GM19238 (cell line): ENCODE results near the gene VEGFB.
"Not testable (repeated sequence)": the region's sequence is repeated elsewhere in the genome, so short reads cannot be mapped to it uniquely, and the experiment has no call there.

Experiments
- DNase-seq: peaks from one replicate; pipeline ENCODE4 v3.0.0; 2011; ENCODE audit warnings: low spot score; ENCODE audit not compliant: insufficient read length

Gene VEGFB

DNA sequence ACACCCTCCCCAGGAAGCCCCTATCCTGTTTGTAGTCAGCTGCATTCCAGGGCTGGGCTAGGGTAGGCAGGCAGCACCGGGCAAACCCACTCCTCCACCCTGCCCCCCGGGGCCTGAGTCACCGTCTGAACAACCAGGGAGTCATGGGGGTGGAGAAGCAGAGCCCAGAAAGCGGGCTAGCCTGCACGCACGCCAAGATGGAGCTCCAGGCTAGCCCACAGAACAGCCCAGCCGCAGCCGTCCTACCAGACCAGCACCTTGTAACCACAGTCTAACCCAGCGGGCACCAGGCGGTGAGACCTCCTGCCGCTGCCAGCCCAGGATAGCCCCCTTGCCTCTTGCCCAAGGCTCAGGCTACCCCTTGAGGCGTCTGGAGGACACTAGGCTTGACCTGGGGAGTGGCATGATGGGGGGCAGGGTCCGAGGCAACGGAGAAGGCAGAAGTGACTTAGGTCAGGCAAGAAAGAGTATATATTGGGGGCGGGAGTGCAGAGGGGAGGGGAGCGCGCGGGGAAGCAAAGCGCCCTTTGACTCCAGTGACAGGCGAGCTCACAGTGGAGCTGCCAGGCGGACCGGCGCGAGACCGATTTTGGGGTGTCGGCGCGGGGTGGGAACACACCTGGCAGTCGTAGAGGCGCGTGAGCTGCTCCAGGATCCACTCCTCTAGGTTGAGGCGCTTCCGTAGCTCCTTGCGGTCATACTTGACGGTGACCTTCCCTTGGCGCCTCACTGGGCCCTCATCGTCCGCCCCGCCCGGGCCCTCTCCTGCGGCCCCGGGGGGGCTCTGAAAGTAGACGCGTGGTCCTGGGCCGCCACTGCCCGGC, 11.6 kb downstream of the VEGFB start:
- no peak for DNase-seq

DNA sequence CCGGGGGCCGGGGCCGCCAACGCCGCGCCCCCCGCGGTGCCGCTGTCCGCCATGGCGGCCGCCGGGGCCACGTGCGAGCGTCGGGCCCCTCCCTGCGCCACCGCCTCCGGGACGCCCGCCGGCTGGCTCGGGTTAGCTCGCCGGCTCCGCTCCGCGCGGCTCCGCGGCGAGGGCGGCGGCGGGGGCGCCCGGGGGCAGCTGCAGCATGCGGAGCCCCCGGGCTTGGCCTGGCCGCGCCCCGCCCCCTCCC, 12.2 kb downstream of the VEGFB start:
- not testable (repeated sequence) for DNase-seq

DNA sequence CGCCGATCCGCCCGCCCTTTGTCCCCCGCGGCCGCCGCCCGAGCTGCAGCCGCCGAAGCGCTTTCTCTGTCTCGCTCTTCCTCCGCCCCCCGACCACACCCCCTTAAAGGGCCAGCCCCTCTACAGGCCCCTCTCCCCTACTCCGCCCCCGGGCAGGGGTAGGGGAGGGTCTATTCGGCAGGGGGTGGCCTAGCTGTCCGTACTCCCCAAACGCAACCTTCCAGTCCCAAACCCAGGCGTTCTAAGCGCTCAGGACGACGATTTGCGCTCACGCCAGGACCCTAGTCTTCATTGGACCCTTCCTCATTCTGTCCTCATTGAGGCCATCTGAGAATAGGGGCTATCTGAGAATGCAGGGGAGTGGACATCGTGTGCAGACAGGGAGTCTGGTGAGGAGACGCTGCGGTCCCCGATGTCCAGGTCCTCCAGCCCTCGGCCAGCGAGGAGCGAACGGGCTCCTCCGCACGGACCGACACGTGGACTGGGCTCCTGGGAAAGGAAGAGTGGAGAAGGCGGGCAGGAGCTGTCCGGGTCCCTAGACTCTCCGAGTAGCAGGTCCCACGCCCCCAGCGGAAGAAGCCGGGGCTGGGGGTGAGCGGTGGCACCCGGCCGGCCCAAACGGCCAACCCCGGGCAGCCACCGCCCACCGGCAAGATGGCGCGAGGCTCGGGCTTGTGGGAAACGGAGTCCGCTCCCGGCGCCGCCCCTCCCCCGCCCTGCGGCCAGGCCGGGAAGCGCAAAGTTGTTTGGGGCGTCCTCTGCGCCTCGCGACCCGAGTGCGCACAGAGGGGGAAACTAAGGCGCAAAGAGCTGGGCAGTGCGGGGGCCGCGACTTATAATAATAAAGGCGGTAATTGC, 12.7 kb downstream of the VEGFB start, which contains the start of gene PPP1R14B:
Gene PPP1R14B (minus strand): TSS at position 73 of the 858 bp plus-strand sequence. CDS start 270 bp downstream, outside the sequence.
- DNase-seq: peak; percentile 92

DNA sequence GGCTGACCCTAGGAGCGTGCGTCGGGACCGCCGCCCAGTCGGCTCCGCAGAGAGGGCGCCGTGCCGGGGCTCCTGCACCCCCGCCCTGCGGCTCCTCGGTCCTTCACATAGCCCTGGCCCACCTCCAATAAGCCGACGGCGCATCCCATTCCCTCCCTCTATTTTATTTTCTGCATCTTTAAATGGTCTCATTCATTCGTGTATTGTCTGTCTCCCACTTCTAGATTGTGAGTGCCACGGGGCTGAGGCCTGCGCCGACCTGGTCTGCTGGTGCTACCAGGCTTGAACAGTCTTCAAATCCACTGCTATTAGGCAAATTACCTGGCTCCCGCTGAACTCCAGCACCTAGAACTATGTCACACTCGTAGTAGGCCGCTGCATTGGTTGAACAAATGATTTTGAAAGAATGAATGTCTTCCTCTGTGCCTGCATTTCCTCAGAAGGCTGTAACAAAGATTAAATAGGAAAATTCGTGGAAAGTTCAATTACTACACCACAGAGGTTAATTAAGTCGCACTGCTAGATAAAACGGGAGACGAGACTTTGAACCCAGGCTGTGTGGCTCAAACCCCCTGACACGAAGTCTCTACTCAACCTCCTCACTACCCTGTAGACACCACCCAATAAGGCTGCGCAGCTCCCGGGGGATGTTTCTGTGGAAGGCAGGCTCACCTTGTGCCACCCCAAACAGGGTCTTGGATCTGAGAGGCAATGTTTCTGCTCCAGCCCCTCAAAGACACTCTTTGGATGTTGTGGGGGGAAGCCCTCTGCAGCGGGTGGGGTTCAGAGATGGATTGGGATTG, 13.5 kb downstream of the VEGFB start:
- no peak for DNase-seq

DNA sequence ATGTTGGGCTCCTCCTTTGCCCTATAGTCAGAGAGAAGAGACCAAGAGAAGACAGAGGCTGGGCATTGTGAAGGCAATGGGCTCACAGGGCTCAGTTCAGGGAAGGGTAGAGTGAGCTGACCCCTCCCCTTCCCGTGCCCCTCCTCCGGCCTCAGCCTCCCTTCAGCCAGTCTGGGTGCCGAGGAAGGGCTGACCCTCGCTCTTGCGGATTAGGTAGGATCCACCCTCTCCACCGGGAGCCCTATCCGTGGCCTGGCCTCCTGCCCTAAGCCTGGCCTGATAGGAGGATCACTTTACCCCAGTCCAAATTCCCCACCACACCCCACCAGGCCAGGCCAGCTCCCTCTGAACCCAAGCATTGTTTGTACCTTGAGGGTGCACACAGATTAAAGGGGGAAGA, 14.2 kb downstream of the VEGFB start:
- no peak for DNase-seq

DNA sequence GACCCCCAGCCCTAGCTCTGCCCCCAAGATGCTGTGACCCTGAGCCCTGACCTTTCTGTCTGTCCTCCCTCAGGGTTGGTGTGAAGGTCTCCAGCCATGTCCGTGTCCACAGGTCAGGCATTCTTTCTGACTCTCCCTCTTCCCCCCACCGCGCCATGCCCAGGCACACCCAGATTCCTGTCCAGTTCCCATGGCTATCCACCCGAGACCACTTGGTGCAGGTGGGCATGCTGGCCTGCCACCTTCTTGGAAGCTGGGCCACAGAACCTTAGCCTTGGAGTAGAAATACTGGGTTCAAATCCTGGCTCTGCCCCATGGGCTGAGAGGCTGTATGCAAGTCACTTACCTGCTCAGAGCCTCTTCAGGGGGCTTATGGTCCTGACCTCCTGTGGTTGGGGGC, 14.7 kb downstream of the VEGFB start:
- no peak for DNase-seq

DNA sequence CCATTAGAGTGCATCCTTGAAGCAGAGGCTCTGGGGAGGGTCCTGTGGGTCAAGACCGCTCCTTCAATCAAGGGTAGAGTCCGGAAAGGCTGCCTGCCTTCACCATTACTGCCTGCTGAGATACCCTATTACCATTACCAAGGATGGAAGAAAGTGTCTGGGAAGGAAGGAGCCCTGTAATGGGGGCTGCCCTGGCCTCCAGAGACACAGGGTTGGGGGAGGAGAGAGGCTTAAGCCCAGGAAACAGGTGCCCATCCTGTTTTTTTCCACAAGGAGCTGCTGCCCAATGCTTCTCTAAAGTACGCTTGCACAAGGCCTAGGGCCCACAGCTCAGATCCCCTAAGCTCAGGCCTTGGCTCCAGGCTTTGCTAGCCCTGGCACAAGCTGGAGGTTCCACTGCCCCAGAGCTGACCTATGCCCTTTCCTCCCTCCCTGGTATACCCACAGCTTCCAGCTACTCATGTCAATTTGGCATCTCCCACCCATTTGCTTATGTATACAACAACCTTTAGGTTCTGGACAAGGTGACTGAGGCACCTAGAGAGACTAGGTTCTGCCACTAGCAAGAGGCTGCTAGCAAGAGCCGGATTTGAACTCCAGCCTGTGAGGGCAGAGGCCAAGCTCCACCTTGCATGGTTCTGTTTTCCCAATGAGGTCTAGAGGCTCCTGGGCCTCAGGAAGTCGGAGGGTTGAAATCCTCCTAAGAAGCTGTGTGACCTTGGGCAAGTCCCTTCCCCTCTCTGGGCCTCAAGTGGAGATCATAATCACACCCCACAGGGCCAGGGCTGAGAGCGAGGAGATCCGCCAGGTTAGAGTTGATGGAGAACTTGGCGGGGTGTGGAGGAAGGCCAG, 15.4 kb downstream of the VEGFB start:
- DNase-seq: no peak

DNA sequence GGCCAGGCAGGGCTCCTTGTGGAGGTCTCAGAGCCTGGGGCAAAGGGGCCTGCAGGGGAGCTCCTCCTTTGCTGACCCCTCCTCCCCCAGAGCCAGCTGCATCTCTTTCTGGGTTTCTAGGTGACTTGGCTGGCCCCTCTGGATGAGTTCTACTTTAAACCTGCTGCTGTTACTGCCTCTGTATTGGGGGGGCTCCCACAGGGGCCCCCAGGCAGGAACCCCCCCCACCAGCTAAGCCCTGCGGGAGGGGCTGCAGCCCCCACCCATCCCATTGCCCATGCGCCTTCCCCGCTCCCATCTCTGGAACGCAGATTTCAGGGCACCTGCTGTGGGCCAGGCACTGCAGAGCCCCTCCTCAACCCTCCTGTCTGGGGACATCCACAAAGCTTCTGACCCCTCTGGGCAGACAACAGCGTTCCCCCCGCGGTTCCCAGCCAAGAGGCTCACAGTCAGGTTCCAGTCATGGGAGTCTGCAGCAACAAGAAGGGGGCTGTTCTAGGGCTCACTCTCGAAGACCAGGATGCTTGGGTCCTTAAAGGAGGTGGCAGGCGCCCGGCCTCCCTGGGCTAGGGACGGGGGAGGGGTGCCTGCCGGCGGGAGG, 16.1 kb downstream of the VEGFB start:
- no peak for DNase-seq

DNA sequence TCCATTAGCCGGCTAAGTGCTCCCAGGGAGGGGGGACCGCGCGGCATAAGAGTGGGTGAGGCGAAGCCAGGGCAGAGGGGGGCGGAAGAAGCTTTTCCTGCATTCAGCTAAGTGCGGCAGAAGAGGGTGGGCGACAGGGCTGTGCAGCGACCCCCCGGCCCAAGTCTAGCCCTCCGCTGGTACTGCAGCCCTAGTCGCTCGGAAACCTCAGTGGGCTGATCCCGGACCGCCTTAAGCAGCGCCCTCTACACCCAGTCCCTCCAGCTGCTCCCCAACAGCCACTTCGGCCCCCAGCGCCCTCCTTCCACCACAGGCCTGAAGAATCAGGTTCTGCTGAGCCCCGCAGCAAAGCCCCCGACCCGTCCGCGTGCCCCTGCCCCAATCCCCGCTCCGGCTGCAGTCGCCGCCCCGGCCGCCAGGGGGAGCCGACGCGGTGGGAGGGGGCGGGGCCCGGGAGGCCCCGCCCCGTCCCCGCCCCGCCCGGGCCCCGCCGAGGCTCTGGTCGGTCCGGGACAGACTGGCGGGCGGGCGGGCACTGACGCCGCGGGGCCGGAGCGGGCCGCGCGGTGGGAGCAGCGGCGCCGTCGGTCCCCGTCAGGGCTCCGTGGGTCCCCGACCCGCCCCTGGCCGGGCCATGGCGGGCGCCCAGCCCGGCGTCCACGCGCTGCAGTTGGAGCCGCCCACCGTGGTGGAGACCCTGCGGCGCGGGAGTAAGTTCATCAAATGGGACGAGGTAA, 16.8 kb downstream of the VEGFB start, which contains the start of gene PLCB3:
Gene PLCB3 (plus strand): TSS at position 515 of the 737 bp plus-strand sequence. CDS start 120 bp downstream, at position 635.
- peak; percentile 92 for DNase-seq

DNA sequence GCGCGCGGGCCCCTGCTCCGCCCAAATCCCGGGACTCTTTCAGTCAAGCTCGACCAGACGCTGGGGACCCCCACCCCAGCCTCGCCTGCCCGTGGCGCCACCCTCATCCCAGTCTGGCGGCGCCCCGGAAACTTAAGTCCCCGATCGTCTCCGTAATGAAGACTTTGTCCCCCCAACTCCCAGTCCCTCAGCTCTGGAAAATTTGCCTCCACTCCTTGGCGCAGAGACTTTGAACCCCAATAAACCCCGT, 17.3 kb downstream of the VEGFB start:
- DNase-seq: no peak

DNA sequence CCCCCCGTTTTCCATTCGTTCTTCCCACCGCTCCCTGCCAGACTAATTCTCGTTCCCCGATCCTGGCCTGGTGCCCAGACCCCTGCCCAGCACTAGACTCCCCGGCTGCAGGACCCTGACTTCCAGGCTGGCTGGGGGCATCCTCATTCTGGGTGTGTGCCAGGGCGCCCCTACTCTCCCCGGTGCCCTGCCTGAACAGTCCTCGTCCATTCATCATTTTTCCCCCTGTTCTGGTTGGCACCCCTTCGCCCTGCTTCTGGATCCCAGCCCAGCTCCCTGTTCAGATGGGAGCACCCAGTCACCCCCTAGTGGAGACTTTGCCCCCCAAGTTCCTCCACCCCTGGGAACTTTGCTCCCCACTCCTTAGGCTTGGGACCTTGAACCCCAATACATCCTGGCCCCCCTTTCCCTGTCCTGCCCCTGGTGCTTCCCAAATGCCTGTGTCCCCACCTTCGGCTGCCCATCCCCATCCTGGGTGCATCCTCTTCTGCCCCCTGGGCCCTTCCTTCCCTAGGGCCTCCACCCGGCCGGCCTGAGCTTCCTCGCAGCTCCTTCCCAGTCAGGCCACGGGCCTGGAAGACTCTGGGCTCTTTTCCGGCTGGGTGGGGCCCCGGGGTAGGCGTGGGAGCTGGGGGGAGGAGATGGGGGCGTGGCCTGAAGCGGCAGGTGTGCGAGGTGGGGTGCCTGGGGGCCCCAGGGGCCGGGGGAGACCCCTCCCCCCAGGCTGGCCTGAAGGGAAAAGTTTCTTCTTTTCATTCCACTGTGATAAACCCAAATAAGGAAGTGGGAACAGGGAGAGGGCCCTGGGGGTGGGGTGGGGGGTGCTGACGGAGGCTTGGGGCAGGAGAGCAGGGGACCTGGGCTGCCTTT, 17.9 kb downstream of the VEGFB start:
- DNase-seq: peak; percentile 64

DNA sequence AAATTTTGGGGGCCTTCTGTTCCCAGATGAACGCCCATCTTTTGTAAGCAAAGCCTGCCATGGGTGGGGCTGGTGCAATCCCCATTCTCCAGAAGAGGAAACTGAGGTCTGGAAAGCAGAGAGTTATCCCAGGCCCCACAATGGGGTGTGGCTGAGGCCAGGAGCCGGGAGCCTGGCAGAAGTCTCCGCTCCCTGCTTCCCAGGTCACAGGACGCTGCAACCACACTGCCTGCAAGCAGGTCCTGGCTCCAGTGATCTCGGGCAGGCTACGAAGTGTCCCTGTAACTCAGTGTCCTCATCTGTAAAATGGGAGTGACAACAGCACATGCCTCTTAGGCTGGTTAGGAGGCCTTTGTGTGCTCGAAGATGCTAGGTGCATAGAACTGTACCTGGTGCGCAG, 18.7 kb downstream of the VEGFB start:
- no peak for DNase-seq

DNA sequence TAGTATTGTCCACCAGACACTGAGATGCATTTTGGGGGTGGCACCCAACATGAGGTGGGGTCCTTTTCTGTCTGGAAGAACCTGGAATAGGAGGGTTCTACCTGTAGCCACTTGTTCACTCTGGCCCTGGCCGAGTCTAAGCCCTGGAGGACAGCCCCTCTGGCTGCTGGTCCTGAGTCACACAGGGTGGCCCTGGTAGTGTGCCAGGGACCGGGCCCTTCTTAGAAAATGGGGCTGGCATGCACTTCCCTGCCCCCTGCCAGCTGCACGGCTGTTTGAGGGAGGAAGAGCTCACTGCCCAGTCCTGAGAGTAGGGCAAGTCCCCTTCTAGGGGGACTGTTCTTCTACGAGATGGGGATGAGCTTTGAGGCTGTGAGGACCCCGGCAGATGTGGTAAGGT, 19.1 kb downstream of the VEGFB start:
- DNase-seq: no peak

DNA sequence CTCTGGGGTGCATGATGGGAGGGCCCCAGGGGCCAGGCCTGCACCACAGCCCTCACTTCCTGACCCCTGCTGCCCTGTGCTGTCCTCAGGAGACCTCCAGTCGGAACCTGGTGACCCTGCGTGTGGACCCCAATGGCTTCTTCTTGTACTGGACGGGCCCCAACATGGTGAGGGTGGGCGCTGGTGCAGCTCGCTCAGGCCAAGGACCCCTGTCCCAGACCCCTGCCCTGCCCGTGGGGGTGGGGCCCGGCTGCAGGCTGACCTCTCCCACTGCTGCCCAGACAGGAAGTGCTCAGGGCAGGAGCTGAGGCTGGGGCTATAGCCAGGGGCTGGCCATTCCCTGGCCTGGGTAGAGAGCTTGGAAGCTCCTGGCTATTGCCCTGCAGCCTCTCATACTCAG, 19.9 kb downstream of the VEGFB start:
- DNase-seq: no peak

DNA sequence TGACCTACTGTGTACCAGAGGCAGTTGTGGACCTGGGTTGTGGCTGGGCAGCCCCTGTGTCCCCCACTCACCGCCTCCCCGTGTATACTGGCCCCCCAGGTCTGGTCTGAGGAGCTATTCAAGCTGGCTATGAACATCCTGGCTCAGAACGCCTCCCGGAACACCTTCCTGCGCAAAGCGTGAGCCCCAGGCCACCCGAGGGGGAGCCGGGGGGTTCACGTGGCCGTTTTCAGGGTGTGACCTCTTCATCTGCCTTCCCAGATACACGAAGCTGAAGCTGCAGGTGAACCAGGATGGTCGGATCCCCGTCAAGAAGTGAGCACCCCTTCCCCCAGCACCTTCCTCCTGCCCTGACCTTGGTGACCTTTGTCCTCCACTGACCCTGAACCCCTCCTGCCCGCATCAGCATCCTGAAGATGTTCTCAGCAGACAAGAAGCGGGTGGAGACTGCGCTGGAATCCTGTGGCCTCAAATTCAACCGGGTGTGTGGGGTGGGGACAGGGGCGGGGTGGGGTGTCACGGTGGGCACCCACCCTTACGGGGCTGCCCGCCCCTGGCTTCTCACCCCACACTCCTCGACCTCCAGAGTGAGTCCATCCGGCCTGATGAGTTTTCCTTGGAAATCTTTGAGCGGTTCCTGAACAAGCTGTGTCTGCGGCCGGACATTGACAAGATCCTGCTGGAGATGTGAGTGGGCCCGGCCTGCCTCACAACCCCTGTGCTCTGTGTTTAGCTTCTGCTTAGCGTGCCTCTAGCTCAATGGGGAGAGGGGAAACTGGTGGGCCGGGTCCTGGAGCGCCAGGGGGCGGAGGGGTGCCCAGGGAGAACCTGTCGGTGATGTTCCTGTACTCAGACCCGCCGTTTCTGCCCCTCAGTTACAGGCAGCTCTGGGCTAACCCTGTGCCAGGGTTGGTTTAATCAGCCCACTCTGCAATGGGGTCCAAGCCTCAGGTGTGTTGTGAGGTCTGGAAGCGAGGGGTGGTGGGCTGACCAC, 21.0 kb downstream of the VEGFB start:
- no peak for DNase-seq

DNA sequence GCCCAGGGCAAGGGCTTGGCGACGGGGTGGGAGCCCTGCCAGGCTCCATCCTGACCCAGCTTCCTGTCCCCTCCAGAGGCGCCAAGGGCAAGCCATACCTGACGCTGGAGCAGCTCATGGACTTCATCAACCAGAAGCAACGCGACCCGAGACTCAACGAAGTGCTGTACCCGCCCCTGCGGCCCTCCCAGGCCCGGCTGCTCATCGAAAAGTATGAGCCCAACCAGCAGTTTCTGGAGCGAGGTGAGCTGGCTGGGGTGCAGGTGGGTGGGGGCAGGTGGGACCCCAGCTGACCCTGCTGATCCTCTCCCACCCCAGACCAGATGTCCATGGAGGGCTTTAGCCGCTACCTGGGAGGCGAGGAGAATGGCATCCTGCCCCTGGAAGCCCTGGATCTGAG, 21.9 kb downstream of the VEGFB start:
- DNase-seq: no peak

DNA sequence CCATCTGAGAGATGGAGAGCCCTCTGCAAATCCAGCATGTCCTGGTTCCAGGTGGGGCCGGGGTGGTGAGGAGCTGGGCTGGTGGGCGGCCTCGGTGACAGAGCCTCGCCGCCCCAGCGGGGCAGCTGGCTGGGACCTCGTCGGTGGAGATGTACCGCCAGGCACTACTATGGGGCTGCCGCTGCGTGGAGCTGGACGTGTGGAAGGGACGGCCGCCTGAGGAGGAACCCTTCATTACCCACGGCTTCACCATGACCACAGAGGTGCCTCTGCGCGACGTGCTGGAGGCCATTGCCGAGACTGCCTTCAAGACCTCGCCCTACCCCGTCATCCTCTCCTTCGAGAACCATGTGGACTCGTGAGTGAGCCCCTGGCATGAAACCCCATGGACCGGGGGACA, 24.0 kb downstream of the VEGFB start:
- DNase-seq: no peak
